H1 (cell line): Measurements from ENCODE around the gene PPIL4. TPM values are rescaled to one million over a fixed set of nuclear protein-coding genes. Genes with fewer than 3 reads are reported as not detected.

Source experiments
- BRCA1 ChIP-seq: IDR thresholded peaks from 2 replicates; pipeline ENCODE4 v1.6.1; 2012; ENCODE audit warnings: low read depth, low read length, improper control_type of control experiment
- KDM1A ChIP-seq: fragments of 200-600, 300-600 bp; sonication (generic); IDR thresholded peaks from 2 replicates; pipeline ENCODE4 v1.7.1; 2016; ENCODE audit warnings: mild to moderate bottlenecking, low read length, borderline replicate concordance
- SIRT6 ChIP-seq: IDR thresholded peaks from one replicate; pipeline ENCODE4 v1.7.1; 2012; ENCODE audit warnings: low read length, inconsistent platforms
- TCF12 ChIP-seq: IDR thresholded peaks from 2 replicates; pipeline ENCODE4 v1.6.1; 2011; ENCODE audit warnings: low read depth, mild to moderate bottlenecking, low read length
- polyA plus RNA-seq, 7 experiments: library from polyadenylated mRNA; depleted of rRNA in 3 of 7; stranded (reverse) in 5 of 7; unstranded in 2 of 7; fragments of >200 nt in 5 of 7; fragments of 200-250 nt in 2 of 7; gene quantifications; 1 replicate in 5 of 7; 2 replicates in 1 of 7; 4 replicates in 1 of 7; pipeline versions ENCODE4 v1.2.1 to v1.2.3, GENCODE V29; 2011 to 2013; ENCODE audit warnings: missing spikeins in 2 of 7, mixed read lengths in 2 of 7
- total RNA-seq: library from RNA; stranded (reverse); fragmentation: NEBNext Ultra II Directional; extraction: Animal tissue kit (Norgen Biotek cat#: 25700); gene quantifications from 2 replicates; pipeline ENCODE4 v1.2.1, GENCODE V29; 2021
- TF ChIP-seq, protein P1 (sequence below): IDR thresholded peaks from 2 replicates; pipeline ENCODE4 v1.6.1; 2012; ENCODE audit warnings: inconsistent platforms

The PPIL4 gene
- total and polyA plus RNA-seq, 2 of the 8 experiments (the other 6 are each of a cell fraction or from before 2014, with no cell fraction given), result 2.0 to 33.2 TPM

DNA sequence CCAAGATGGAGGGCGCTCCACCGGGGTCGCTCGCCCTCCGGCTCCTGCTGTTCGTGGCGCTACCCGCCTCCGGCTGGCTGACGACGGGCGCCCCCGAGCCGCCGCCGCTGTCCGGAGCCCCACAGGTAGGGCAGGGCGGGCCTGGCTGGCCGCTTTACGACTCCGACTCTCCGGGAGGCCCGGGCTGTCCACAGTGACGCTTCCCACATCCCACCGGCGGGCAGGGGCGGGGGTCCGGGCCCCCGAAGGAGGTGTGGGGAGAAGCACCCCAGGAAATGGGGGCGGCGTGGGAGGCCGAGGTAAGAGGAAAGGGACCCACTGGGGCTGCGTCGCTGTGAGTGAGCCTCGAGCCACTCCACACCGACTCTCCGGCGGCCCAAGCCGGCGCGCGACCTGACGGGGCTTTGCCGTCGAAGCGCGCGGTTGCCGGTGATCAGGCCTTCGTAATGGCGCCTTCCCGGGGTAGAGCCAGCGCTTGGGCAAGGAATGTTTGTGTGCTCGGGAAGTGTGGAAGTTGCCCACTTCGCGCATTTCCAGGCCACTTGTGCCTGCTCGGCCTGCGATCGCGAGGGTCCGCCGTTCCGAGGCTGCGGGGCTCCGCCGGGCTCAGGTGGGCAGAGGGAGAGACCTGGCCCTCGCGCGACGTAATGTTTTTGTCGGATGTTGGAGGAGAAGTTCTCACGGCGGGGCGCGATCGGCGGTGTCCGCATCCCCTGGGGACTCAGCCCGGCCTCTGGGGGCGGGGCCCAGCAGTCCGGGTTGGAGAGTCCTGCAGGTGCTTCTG is 20.8 kb upstream of the PPIL4 start (continued):
- TF ChIP-seq BRCA1, result no peak
- TF ChIP-seq, protein P1, sequence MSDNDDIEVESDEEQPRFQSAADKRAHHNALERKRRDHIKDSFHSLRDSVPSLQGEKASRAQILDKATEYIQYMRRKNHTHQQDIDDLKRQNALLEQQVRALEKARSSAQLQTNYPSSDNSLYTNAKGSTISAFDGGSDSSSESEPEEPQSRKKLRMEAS, result no peak
- no peak for TF ChIP-seq TCF12
- no peak for TF ChIP-seq SIRT6
- no peak for TF ChIP-seq KDM1A
